Ovary (tissue), 3 donors: ENCODE measurements around the gene SET.

Source experiments
- EP300 ChIP-seq: sonication (generic); formaldehyde crosslinking; IDR thresholded peaks from one replicate; pipeline ENCODE4 v1.6.1; 2017; ENCODE audit warnings: antibody characterized with exemption
- POLR2A ChIP-seq: fragments of 450-650 bp; IDR thresholded peaks from one replicate; pipeline ENCODE4 v1.6.1; 2017; ENCODE audit warnings: antibody characterized with exemption, mild to moderate bottlenecking, moderate library complexity
- TF ChIP-seq, protein P1 (sequence below), 3 donors: fragments of 450-650 bp in 2 of 3; fragments of 200-600 bp in 1 of 3; IDR thresholded peaks; one replicate each; pipeline versions ENCODE4 v1.5.1 to v1.8.0; 2016 to 2022; ENCODE audit warnings: antibody characterized with exemption in 3 of 3, mild to moderate bottlenecking in 1 of 3
- donor health status: DM: no; HTN: no; CAD: no.

- TF ChIP-seq, protein P1, sequence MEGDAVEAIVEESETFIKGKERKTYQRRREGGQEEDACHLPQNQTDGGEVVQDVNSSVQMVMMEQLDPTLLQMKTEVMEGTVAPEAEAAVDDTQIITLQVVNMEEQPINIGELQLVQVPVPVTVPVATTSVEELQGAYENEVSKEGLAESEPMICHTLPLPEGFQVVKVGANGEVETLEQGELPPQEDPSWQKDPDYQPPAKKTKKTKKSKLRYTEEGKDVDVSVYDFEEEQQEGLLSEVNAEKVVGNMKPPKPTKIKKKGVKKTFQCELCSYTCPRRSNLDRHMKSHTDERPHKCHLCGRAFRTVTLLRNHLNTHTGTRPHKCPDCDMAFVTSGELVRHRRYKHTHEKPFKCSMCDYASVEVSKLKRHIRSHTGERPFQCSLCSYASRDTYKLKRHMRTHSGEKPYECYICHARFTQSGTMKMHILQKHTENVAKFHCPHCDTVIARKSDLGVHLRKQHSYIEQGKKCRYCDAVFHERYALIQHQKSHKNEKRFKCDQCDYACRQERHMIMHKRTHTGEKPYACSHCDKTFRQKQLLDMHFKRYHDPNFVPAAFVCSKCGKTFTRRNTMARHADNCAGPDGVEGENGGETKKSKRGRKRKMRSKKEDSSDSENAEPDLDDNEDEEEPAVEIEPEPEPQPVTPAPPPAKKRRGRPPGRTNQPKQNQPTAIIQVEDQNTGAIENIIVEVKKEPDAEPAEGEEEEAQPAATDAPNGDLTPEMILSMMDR (IDR thresholded peaks at IDR 0.05) = no peak
- TF ChIP-seq EP300 (no peak), POLR2A (no peak)
Observed at GRCh38 chr9:128731093-128731492, 42.1 kb downstream of the SET start.
